SK-N-MC (cell line): ENCODE results near the gene PCDHGB1.
"Not testable (repeated sequence)": the region's sequence is repeated elsewhere in the genome, so short reads cannot be mapped to it uniquely, and the experiment has no call there.

Experiments used
- DNase-seq: peaks from one replicate; pipeline ENCODE4 v3.0.0-alpha.2; 2011; ENCODE audit warnings: low read depth, low spot score
- H3K27ac ChIP-seq: fragments of 200-600 bp; sonication (generic); 2 replicates; pipeline ENCODE4 v1.5.1; 2016; ENCODE audit warnings: mixed run types
- H3K36me3 ChIP-seq: fragments of 200-600 bp; sonication (generic); 2 replicates; pipeline ENCODE4 v1.6.1; 2017; ENCODE audit warnings: antibody characterized with exemption, low read length, mixed read lengths; ENCODE audit not compliant: insufficient read depth
- H3K4me3 ChIP-seq: fragments of 200-600 bp; sonication (generic); 2 replicates; pipeline ENCODE4 v1.5.1; 2016
- H3K9ac ChIP-seq: fragments of 200-600 bp; sonication (generic); 2 replicates; pipeline ENCODE4 v1.8.0; 2017; ENCODE audit warnings: mixed run types, mixed read lengths; ENCODE audit not compliant: insufficient read length
- H3K9me3 ChIP-seq: fragments of 200-600 bp; sonication (generic); 2 replicates; pipeline ENCODE4 v1.6.1; 2017; ENCODE audit warnings: low read depth, mild to moderate bottlenecking, antibody characterized with exemption, low read length, moderate library complexity, mixed read lengths
- EZH2 ChIP-seq: fragments of 200-600 bp; sonication (generic); IDR thresholded peaks from one replicate; pipeline ENCODE4 v1.6.1; 2017; ENCODE audit warnings: antibody characterized with exemption
- FOXP2 ChIP-seq: optimal IDR thresholded peaks from 2 replicates; pipeline ENCODE3; 2011; ENCODE audit warnings: mild to moderate bottlenecking, moderate library complexity; ENCODE audit not compliant: insufficient read depth; ENCODE audit errors: extremely low read length, control extremely low read depth
- POLR2AphosphoS5 ChIP-seq: IDR thresholded peaks from 2 replicates; pipeline ENCODE4 v1.6.1; 2012; ENCODE audit warnings: mild to moderate bottlenecking, low read depth, low read length, borderline replicate concordance

Gene PCDHGB1

GRCh38 chr5:141349917-141350619 is at the start of gene PCDHGB1:
Gene PCDHGB1 (plus strand): TSS chr5:141350099. CDS start chr5:141350261, 162 bp downstream.
- no peaks in the 10 kb centered on the region; the same call in 1 of the 2 replicates for H3K9me3 ChIP-seq
- DNase-seq = no peak
- H3K9ac ChIP-seq = no peak within 1 kb of the TSS
- no peak within 1 kb of the TSS for H3K27ac ChIP-seq
- H3K4me3 ChIP-seq = peak within 1 kb of the TSS; percentile 21; the same call in 1 of the 2 replicates
- TF ChIP-seq FOXP2 = no peak
- TF ChIP-seq POLR2AphosphoS5 = no peak
- no peak for TF ChIP-seq EZH2
- H3K36me3 ChIP-seq = no peaks in the 10 kb centered on the region

GRCh38 chr5:141303756-141304155 is 46.1 kb upstream of the PCDHGB1 start, which contains the start of gene SLC25A2:
Gene SLC25A2 (minus strand): TSS chr5:141304049. CDS start chr5:141303865, 184 bp downstream.
- Histone ChIP-seq H3K9me3 (peaks cover 4% of the 10 kb centered on the region; the same call in 1 of the 2 replicates), H3K27ac (no peak within 1 kb of the TSS)
- DNase-seq = no peak

GRCh38 chr5:141306630-141307029 is 43.3 kb upstream of the PCDHGB1 start:
- Histone ChIP-seq H3K27ac (no peak overlapping the region), H3K36me3 (no peaks in the 10 kb centered on the region), H3K4me3 (no peak overlapping the region), H3K9me3 (peaks cover 10% of the 10 kb centered on the region), H3K9ac (no peak overlapping the region)
- TF ChIP-seq FOXP2 = no peak
- TF ChIP-seq EZH2 = no peak
- no peak for TF ChIP-seq POLR2AphosphoS5
- DNase-seq = no peak

More at GRCh38 chr5:141303756-141304155, 46.1 kb upstream of the PCDHGB1 start, which contains the start of gene SLC25A2:
- Histone ChIP-seq H3K9ac (no peak within 1 kb of the TSS), H3K36me3 (no peaks in the 10 kb centered on the region), H3K4me3 (no peak within 1 kb of the TSS)
- no peak for TF ChIP-seq FOXP2
- TF ChIP-seq POLR2AphosphoS5 = no peak
- no peak for TF ChIP-seq EZH2

GRCh38 chr5:141313711-141314110 is 36.2 kb upstream of the PCDHGB1 start:
- no peak for DNase-seq
- no peak overlapping the region for H3K4me3 ChIP-seq
- H3K9me3 ChIP-seq = peaks cover 29% of the 10 kb centered on the region
- no peak for TF ChIP-seq POLR2AphosphoS5
- no peak for TF ChIP-seq FOXP2
- TF ChIP-seq EZH2 = no peak
- no peak overlapping the region for H3K9ac ChIP-seq
- peaks cover 47% of the 10 kb centered on the region for H3K36me3 ChIP-seq
- H3K27ac ChIP-seq = no peak overlapping the region

GRCh38 chr5:141316963-141317362 is 32.9 kb upstream of the PCDHGB1 start:
- not testable (repeated sequence) for H3K9ac ChIP-seq, DNase-seq, H3K27ac ChIP-seq, H3K4me3 ChIP-seq
- Histone ChIP-seq H3K36me3 (peaks cover 60% of the 10 kb centered on the region), H3K9me3 (peaks cover 37% of the 10 kb centered on the region)

GRCh38 chr5:141319202-141319601 is 30.7 kb upstream of the PCDHGB1 start:
- peaks cover 31% of the 10 kb centered on the region for H3K9me3 ChIP-seq
- TF ChIP-seq EZH2 (no peak), POLR2AphosphoS5 (no peak), FOXP2 (no peak)
- H3K9ac ChIP-seq = no peak overlapping the region
- no peak overlapping the region for H3K27ac ChIP-seq
- no peak for DNase-seq
- H3K36me3 ChIP-seq = peaks cover 54% of the 10 kb centered on the region
- peak overlapping the region; percentile 92 for H3K4me3 ChIP-seq

GRCh38 chr5:141319699-141320098 is 30.2 kb upstream of the PCDHGB1 start:
- peak overlapping the region; percentile 98 for H3K27ac ChIP-seq
- H3K36me3 ChIP-seq = peaks cover 51% of the 10 kb centered on the region
- H3K4me3 ChIP-seq = peak overlapping the region; percentile 92
- TF ChIP-seq EZH2 (no peak), FOXP2 (no peak)
- no peak for DNase-seq
- peaks cover 30% of the 10 kb centered on the region for H3K9me3 ChIP-seq
- no peak overlapping the region for H3K9ac ChIP-seq

- peaks cover 43% of the 10 kb centered on the region for H3K36me3 ChIP-seq
- peak within 1 kb of the TSS; percentile 99 for H3K9ac ChIP-seq
- peak; percentile 86 for DNase-seq
- peaks cover 28% of the 10 kb centered on the region for H3K9me3 ChIP-seq
- peak within 1 kb of the TSS; percentile 98 for H3K27ac ChIP-seq
- TF ChIP-seq EZH2 = no peak
- TF ChIP-seq POLR2AphosphoS5 = peak; percentile 96
- peak within 1 kb of the TSS; percentile 92 for H3K4me3 ChIP-seq
Observed at GRCh38 chr5:141320225-141321169, 29.4 kb upstream of the PCDHGB1 start, which contains the start of gene TAF7. Gene TAF7 (minus strand): TSS chr5:141320784. CDS start chr5:141320044, 740 bp downstream.
